ENCODE data around the gene ZNF737.

GRCh38 chr19:20558571-20558970, 7.0 kb downstream of the ZNF737 start:
- TF ChIP-seq CTCF (IDR thresholded peaks at IDR 0.05; ENCODE audit: low read depth, low read length, missing input control) (no peak), RAD21 (IDR thresholded peaks at IDR 0.05) (no peak)
